Trophoblast cell (in vitro differentiated cells and primary cell): Measurements from ENCODE around the gene CASS4.

Source experiments
- DNase-seq, 2 donors: peaks; one replicate each; pipeline ENCODE4 v3.0.0-alpha.2; 2016
- H2AFZ ChIP-seq: 2 replicates; pipeline ENCODE4 v1.6.1; 2013; ENCODE audit warnings: low read length, moderate library complexity, mild to moderate bottlenecking; ENCODE audit not compliant: insufficient read depth, poor library complexity
- H2AK5ac ChIP-seq: 2 replicates; pipeline ENCODE4 v1.6.1; 2013; ENCODE audit warnings: mild to moderate bottlenecking, low read length
- H2BK120ac ChIP-seq: 2 replicates; pipeline ENCODE4 v1.6.1; 2013; ENCODE audit warnings: low read length, mild to moderate bottlenecking, moderate library complexity; ENCODE audit not compliant: insufficient read depth, poor library complexity
- H2BK12ac ChIP-seq: 2 replicates; pipeline ENCODE4 v1.6.1; 2013; ENCODE audit warnings: mild to moderate bottlenecking, low read length, moderate library complexity
- H2BK5ac ChIP-seq: 2 replicates; pipeline ENCODE4 v1.6.1; 2013; ENCODE audit warnings: low read length, low read depth, moderate library complexity, mild to moderate bottlenecking; ENCODE audit not compliant: poor library complexity
- H3K14ac ChIP-seq: 2 replicates; pipeline ENCODE4 v1.6.1; 2013; ENCODE audit warnings: mild to moderate bottlenecking, low read length
- H3K18ac ChIP-seq: 2 replicates; pipeline ENCODE4 v1.6.1; 2013; ENCODE audit warnings: mild to moderate bottlenecking, low read length
- H3K23ac ChIP-seq: 2 replicates; pipeline ENCODE4 v1.6.1; 2013; ENCODE audit warnings: low read length
- H3K27ac ChIP-seq: 2 replicates; pipeline ENCODE4 v1.5.1; 2013; ENCODE audit warnings: low read depth, mild to moderate bottlenecking, inconsistent platforms, low read length, moderate library complexity
- H3K27me3 ChIP-seq: 2 replicates; pipeline ENCODE4 v1.6.1; 2013; ENCODE audit warnings: inconsistent platforms, mild to moderate bottlenecking, low read length, moderate library complexity; ENCODE audit not compliant: insufficient read depth
- H3K36me3 ChIP-seq, 2 experiments: 1 replicate in 1 of 2; 2 replicates in 1 of 2; pipeline ENCODE4 v1.6.1; 2013; ENCODE audit warnings: low read length in 2 of 2, mild to moderate bottlenecking in 2 of 2, moderate library complexity in 1 of 2; ENCODE audit not compliant: insufficient read depth in 2 of 2, control insufficient read depth in 1 of 2
- H3K4ac ChIP-seq: 2 replicates; pipeline ENCODE4 v1.6.1; 2013; ENCODE audit warnings: low read depth, mild to moderate bottlenecking, low read length, moderate library complexity
- H3K4me1 ChIP-seq, 2 experiments: 1 replicate in 1 of 2; 2 replicates in 1 of 2; pipeline ENCODE4 v1.6.1; 2013; ENCODE audit warnings: low read length in 2 of 2, mild to moderate bottlenecking in 2 of 2, moderate library complexity in 1 of 2; ENCODE audit not compliant: insufficient read depth in 2 of 2, control insufficient read depth in 1 of 2
- H3K4me2 ChIP-seq: 2 replicates; pipeline ENCODE4 v1.6.1; 2013; ENCODE audit warnings: inconsistent platforms, mild to moderate bottlenecking, low read length, moderate library complexity
- H3K4me3 ChIP-seq: 2 replicates; pipeline ENCODE4 v1.5.1; 2013; ENCODE audit warnings: mild to moderate bottlenecking, low read depth, low read length, inconsistent platforms
- H3K79me1 ChIP-seq: one replicate; pipeline ENCODE4 v1.6.1; 2013; ENCODE audit warnings: low read length
- H3K79me2 ChIP-seq: 2 replicates; pipeline ENCODE4 v1.6.1; 2013; ENCODE audit warnings: low read length, mild to moderate bottlenecking; ENCODE audit not compliant: control insufficient read depth, insufficient read depth, poor library complexity
- H3K9ac ChIP-seq: 2 replicates; pipeline ENCODE4 v1.6.1; 2013; ENCODE audit warnings: mild to moderate bottlenecking, low read length
- H3K9me3 ChIP-seq: 2 replicates; pipeline ENCODE4 v1.6.1; 2013; ENCODE audit warnings: low read depth, mild to moderate bottlenecking, control low read depth, inconsistent platforms, low read length; ENCODE audit not compliant: insufficient read depth
- H4K12ac ChIP-seq: 2 replicates; pipeline ENCODE4 v1.6.1; 2013; ENCODE audit warnings: low read depth, mild to moderate bottlenecking, low read length, moderate library complexity
- H4K8ac ChIP-seq: 2 replicates; pipeline ENCODE4 v1.6.1; 2013; ENCODE audit warnings: low read depth, mild to moderate bottlenecking, low read length, moderate library complexity
- H4K91ac ChIP-seq: one replicate; pipeline ENCODE4 v1.6.1; 2013; ENCODE audit warnings: low read depth, mild to moderate bottlenecking, low read length, moderate library complexity
- WGBS: extraction: QIAGEN DNeasy Blood & Tissue Kit; methylation state at CpG from one replicate; pipeline ENCODE4 v1.1.7; 2013; ENCODE audit warnings: missing lambda C conversion rate; ENCODE audit not compliant: insufficient read length, insufficient coverage; ENCODE audit errors: extremely low coverage; 5-methylcytosine and 5-hydroxymethylcytosine counted together

Gene CASS4

GRCh38 chr20:56453352-56453751 lies 41.3 kb downstream of the CASS4 start:
- Histone ChIP-seq H3K4ac (no peak overlapping the region), H4K12ac (no peak overlapping the region), H3K23ac (no peak overlapping the region), H3K4me2 (no peak overlapping the region), H3K27ac (no peak overlapping the region), H2AFZ (no peak overlapping the region), H3K79me2 (no peaks in the 10 kb centered on the region), H2AK5ac (no peak overlapping the region), H3K27me3 (no peaks in the 10 kb centered on the region), H3K36me3 (no peaks in the 10 kb centered on the region), H4K8ac (no peak overlapping the region), H3K18ac (no peak overlapping the region), H3K14ac (no peak overlapping the region), H3K79me1 (no peaks in the 10 kb centered on the region), H4K91ac (no peak overlapping the region), H3K4me1 (no peaks in the 10 kb centered on the region), H3K9me3 (peaks cover under 1% of the 10 kb centered on the region), H3K9ac (no peak overlapping the region), H2BK5ac (no peak overlapping the region), H2BK12ac (no peak overlapping the region), H3K4me3 (no peak overlapping the region), H2BK120ac (no peak overlapping the region)
- DNase-seq, result no peak
- no CpG with 5 or more reads among the region's 5 CpGs for WGBS

GRCh38 chr20:56454754-56455153 lies 42.7 kb downstream of the CASS4 start:
- no peak for DNase-seq
- no peak overlapping the region for H2BK5ac ChIP-seq
- H4K8ac ChIP-seq, result no peak overlapping the region
- no peak overlapping the region for H4K91ac ChIP-seq
- H3K14ac ChIP-seq, result no peak overlapping the region
- H3K18ac ChIP-seq, result no peak overlapping the region
- no peak overlapping the region for H3K4me2 ChIP-seq
- H2AK5ac ChIP-seq, result no peak overlapping the region
- no peak overlapping the region for H3K9ac ChIP-seq
- no peaks in the 10 kb centered on the region for H3K79me1 ChIP-seq
- H2BK120ac ChIP-seq, result no peak overlapping the region
- H4K12ac ChIP-seq, result no peak overlapping the region
- no peak overlapping the region for H2AFZ ChIP-seq
- H2BK12ac ChIP-seq, result no peak overlapping the region
- no peak overlapping the region for H3K4ac ChIP-seq
- H3K79me2 ChIP-seq, result no peaks in the 10 kb centered on the region
- H3K4me3 ChIP-seq, result no peak overlapping the region
- no peaks in the 10 kb centered on the region for H3K36me3 ChIP-seq
- no peak overlapping the region for H3K23ac ChIP-seq
- WGBS, result no CpG with 5 or more reads among the region's 7 CpGs
- H3K4me1 ChIP-seq, result no peaks in the 10 kb centered on the region
- H3K27me3 ChIP-seq, result no peaks in the 10 kb centered on the region
- H3K9me3 ChIP-seq, result peaks cover 2% of the 10 kb centered on the region
- no peak overlapping the region for H3K27ac ChIP-seq

GRCh38 chr20:56458206-56458821 lies 46.3 kb downstream of the CASS4 start:
- Histone ChIP-seq H4K8ac (no peak overlapping the region), H3K14ac (no peak overlapping the region), H3K9me3 (peaks cover 4% of the 10 kb centered on the region), H3K4ac (no peak overlapping the region), H2BK120ac (no peak overlapping the region), H3K4me1 (no peaks in the 10 kb centered on the region), H4K91ac (no peak overlapping the region), H3K4me2 (no peak overlapping the region), H3K18ac (no peak overlapping the region), H2AK5ac (no peak overlapping the region), H3K27me3 (no peaks in the 10 kb centered on the region), H3K79me2 (no peaks in the 10 kb centered on the region), H2BK12ac (no peak overlapping the region), H4K12ac (no peak overlapping the region), H3K4me3 (peak overlapping the region; percentile 12), H2AFZ (no peak overlapping the region), H3K36me3 (no peaks in the 10 kb centered on the region), H3K27ac (no peak overlapping the region), H3K23ac (no peak overlapping the region), H3K9ac (no peak overlapping the region), H3K79me1 (no peaks in the 10 kb centered on the region), H2BK5ac (no peak overlapping the region)
- no CpG with 5 or more reads among the region's 22 CpGs for WGBS
- no peak for DNase-seq

GRCh38 chr20:56460459-56460858 lies 48.4 kb downstream of the CASS4 start:
- Histone ChIP-seq H4K91ac (no peak overlapping the region), H3K4me2 (no peak overlapping the region), H3K36me3 (no peaks in the 10 kb centered on the region), H3K27ac (no peak overlapping the region), H3K79me2 (no peaks in the 10 kb centered on the region), H3K9ac (no peak overlapping the region), H2BK5ac (no peak overlapping the region), H3K27me3 (no peaks in the 10 kb centered on the region), H3K14ac (no peak overlapping the region), H3K9me3 (peaks cover 4% of the 10 kb centered on the region), H2AFZ (no peak overlapping the region), H3K79me1 (no peaks in the 10 kb centered on the region), H2BK12ac (no peak overlapping the region), H3K18ac (no peak overlapping the region), H3K23ac (no peak overlapping the region), H3K4ac (no peak overlapping the region), H3K4me3 (no peak overlapping the region), H2BK120ac (no peak overlapping the region), H4K8ac (no peak overlapping the region), H2AK5ac (no peak overlapping the region), H3K4me1 (no peaks in the 10 kb centered on the region), H4K12ac (no peak overlapping the region)
- WGBS, result no CpG with 5 or more reads among the region's 3 CpGs
- no peak for DNase-seq
